KG1 (cell line): ENCODE measurements around the gene NFKB1.

Experiments
- DNase-seq: peaks from one replicate; lab custom pipeline; 2025; lab: John Stamatoyannopoulos, UW

The NFKB1 gene

DNA sequence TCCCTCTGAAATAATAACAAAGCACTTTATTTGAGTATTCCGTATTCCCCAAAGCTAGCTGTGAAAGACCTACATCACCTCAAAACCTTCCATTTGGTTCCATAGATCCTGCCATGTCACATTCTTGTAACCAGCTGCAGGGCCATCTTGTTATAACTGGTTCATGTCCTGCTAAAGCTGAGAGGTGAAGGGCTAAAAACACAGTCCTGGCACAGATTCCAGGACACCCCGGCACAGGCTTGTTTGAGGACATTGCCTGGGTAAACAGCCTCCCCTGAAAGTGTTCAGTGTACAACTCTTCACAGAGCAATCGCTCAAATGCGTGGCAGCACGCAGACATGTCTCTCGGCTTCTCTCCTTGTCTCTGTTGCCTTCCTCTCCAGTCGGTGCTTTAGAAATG, 130.5 kb downstream of the NFKB1 start:
- DNase-seq: no peak

GRCh38 chr4:102632241-102633065, 131.3 kb downstream of the NFKB1 start:
- no peak for DNase-seq

GRCh38 chr4:102633100-102633499, 131.9 kb downstream of the NFKB1 start:
- no peak for DNase-seq

DNA sequence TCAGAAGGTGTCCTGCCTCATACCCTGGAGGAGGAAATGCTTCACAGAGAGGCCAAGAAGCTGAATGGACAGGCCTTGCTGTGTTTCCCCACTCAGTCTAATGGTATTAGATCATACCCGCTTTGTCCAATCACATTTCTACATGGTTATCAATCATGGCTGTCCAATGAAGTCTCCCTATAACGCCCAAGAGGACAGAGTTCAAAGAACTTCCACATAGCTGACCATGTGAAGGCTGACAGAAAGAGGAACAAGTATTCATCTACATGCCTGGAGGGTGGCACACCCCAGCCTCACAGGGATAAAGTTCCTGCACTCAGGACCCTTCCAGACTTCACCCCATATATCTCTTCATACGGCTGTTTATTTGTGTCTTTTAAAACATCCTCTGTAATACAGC, 136.2 kb downstream of the NFKB1 start:
- DNase-seq: no peak

DNA sequence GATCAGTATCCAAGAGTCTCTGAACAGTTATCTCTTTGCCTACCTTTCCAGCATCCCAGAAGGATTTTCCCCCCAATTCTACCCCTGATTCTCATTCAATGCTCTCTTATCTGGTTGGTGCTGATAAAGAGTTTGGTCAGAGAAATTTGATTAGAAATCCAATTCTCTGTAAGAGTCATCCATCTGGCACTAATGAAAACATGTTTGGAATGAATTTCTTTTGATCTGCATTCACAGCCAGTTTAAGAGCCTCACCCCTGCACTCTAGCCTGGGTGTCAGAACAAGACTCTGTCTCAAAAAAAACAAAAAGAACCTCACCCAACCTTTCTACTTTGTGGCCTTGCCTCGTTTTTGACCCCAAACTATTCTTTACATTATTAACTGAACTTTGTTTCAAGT, 137.5 kb downstream of the NFKB1 start:
- DNase-seq: no peak

DNA sequence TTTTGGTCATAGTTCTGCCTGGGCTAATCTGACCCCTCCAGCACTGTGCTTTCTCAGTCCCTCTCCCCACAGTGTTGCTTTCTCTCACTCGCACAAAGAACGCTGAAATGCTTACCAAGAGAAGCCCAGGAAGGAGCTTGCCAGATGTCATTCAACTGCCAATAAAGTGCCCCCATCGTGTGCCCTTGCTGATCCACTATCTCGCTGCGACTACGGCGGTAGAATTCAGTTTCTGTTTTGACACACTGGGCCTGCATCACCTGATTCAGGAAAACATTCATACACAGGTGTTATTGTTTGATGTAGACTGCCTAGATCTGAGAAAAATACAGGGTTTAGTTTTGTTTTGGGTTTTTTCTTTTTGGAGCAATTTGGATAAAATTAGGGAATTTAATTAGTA, 138.4 kb downstream of the NFKB1 start:
- no peak for DNase-seq

DNA sequence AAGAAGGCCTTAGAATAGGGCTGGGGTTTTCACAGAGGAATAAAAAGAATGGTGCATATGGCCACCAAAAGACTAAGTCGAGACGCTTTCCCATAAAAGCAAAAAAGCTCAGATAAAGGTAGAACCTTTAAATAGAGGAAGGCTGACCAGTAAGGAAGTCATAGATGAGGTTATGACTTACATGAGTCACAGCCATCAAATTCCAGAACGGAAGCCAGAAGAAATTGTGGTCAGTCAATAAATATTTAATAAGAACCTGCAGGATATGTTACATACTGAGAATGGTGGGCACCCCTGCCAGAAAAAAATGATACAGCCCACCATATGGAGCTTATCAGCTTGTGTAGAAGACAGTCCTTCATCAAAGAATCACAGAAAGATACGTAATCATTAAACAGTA, 139.5 kb downstream of the NFKB1 start:
- no peak for DNase-seq

DNA sequence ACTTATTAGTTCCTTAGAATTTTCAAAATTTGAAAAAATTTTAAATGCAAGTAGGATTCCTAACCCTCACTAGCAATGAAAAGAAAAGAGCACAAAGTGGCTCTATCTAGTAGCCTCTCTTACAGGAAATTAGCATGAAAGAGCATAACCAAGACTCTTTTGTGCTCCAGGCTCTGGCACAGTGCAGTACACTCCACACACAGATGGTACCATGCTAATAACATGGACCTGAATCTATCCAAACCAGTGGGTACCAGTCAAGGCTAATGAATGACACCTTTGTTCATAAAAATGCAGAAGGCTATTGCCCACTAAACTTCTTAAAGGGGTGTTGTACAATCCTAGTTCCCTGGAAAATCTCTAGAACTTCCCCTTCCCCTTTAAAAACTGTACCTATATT, 140.6 kb downstream of the NFKB1 start:
- no peak for DNase-seq

- DNase-seq: no peak
Measured at GRCh38 chr4:102642631-102643298, 141.6 kb downstream of the NFKB1 start.

DNA sequence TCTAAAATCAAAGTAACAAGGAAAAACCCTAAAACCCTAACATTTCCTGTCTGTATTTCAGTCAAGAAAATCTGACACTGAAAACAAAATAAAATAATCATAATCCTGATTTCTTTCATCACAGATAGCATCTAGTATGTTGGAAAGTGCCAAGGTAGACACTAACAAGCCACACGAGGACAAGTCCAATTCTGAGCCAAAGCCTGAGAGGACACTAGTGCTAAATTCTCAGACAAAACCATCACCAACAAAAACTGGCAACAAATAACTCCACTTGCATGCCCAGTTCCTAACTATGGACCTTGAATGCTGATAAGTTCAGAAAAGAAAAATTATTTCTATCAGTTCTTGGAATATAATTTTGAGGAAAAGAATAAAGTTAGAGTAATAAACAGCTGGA, 146.0 kb downstream of the NFKB1 start:
- no peak for DNase-seq

DNA sequence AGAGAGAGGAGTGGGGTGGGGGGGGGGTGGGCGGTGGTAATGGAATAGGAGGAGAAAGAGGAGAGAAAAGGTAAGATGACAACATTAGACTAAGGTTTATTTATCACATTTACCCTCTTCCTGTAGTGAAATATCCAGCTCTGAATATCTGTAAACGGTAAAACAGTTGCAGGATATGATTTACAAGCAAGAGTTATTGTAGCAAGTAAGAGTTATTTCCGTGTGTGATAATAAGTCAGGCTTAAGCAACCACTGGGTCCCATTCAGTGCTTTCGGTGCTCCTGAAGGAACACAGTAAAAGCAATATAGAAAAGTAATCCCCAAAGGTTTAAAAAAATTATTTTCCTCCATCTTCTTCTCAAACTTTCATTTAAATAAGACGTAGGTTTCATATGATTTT, 156.0 kb downstream of the NFKB1 start:
- no peak for DNase-seq

DNA sequence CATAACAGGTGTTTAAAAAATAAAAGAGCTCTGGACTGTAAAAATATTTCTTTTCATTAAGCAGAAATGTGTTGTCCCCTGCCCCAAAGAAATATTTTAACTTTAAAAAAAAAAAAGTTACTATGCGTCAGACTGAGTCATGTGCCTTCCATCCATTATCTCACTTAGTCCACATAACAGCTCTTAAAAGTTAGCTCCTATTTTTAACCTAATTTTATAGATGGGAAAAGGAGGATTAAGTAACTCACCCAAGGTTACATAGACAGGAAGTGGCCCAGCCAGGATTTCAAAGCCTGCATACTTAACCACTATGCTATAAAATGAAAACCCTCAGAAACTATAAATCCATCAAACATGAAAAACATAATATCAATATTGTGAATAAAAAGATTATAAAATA, 161.9 kb downstream of the NFKB1 start:
- DNase-seq: no peak

DNA sequence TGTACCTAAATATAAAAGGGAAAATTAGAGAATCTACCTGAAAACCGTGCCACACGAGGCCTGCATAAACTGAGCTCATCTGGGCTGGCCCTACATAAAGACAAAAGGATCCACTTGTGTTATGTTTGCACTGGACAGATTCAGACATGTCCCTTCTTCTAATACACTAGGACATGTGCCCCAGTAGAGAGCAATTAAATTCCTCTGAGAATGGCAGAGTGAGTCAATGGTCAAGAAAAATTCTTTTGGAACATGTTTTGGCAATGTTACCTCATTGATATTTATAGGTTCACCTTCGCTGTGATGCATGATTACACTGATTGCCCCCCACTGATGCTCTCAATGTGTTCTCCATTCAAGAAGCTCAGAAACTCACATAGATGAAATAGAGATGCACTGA, 164.4 kb downstream of the NFKB1 start:
- DNase-seq: no peak
